HG03469 (cell line): Measurements from ENCODE around the gene AP3B1.

Experiments used
- ATAC-seq: cut with Tn5 transposase; IDR thresholded peaks from one replicate; pipeline ENCODE4 v1.9.1; 2021; ENCODE audit warnings: mild to moderate bottlenecking, moderate library complexity, moderate number of reproducible peaks; ENCODE audit not compliant: unreplicated experiment

The AP3B1 gene

DNA sequence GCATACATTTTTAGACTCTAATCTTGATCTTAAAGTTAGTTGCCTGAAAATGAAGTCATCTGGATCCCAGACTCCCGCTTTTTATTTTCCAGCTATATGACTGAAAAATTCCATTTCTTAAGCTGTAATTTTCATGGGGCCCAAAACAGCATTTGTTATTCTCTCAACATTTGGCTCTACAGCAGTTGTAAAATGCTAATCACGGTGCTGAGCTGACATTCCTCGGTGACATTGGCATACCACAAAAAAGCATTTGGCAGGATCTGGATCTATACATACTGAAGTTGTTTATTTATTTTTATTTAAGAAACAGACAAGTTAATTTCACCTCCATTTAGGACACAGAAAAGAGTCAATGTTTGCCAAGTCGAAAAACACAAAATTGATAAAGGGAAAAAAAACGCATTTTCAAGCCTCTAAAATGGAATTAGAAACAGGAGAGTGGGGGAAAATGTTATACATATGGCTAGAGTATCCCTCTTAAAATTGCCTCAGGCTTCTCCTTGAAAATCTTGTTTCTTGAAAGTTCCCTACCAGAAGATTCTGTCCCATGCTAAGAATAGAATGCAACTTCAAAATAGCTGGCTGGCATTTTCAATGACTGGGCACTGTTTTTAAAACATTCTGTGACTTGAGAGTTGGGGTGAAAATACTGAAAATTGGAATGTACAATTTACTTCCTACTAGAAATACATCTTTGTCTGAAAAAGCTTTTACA is 310.9 kb downstream of the AP3B1 start:
- ATAC-seq: no peak

DNA sequence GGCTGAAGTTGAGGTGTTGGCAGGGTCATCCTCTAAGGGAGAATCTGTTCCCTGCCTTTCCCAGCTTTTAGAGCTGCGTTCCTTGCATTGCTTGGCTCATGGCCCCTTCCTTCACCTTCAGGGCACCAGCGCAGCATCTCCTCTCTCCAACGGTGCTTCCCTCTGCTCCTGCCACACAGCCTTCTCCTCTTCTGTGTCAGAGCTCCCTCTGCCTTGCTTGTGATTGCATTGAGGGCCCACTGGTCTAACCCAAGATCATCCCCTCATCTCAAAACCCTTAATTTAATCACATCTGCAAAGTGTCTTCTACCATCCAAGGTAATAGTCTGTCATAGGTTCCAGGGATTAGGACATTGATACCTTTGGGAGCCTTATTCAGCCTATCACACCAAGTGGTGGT is 312.7 kb downstream of the AP3B1 start:
- no peak for ATAC-seq

DNA sequence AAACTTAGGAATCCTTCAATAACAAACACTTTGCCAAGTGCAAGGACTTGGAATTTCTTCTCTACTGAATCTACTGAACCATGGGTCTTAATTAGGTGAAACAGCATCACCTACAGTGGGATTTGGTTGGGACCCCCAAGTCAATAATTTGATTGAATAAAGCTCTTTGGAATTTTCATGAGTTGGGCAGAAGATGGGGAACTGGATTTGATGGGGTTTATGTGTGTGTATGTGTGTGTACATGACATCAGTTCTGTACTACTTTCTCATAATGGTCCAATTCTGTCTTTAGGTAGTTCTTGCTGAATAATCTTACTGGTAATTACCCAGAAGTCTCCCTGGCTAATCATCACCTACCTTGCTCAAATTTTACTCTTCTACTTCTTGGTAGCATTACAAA is 319.9 kb downstream of the AP3B1 start:
- ATAC-seq: no peak

DNA sequence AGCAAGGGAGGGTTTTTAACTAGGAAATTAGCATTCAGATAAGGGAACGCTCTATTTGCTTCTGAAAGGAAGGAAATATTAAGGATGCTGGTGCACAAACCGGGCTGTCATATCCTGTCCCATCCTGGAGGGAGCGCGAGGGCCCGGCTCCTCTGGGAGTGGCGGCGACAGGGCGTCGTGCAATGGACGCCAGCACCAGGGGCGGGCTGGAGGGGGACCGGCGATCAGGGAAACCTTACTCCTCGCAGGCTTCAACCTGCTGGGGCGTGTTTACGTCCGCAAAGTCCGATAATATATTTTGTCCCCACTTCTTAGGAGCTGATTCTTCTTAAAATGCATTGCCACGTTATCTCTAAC is 321.3 kb downstream of the AP3B1 start:
- no peak for ATAC-seq

DNA sequence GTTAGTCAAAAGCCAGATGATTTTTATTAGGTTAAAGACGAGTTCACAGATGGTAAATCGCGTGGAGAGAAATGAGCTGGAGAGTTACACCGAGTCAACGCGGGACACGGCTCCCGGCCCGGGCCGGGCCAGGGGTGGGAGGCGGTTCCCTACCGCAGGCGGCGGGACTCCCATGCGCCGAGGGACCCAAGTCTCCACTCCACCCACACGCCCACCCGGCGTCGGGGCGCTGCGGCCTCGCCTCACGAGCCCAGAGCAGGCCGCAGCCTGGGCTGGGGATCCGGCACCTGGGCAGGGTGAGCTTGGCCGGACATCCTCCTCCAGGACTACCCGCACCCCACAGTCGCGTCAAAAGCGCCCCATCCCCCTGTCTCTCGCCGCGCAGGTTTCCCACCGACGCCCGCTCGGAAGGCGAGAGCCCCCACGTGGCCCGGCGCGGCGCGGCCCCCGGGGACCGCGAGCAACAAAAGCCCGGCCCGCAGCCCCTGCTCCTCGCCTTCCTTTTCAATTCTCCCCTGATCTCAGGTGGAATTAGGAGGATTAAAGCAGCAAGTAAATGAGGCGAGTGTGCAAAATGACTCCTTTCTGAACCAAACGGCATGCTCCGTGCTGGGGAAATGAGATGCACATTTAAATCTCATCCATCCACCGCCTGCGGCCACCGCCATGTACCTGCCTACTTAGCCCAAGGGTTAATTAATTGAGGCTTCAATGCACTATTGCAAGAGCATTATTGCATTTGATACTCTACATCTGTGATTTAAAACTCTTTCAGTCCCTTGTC is 321.8 kb downstream of the AP3B1 start:
- ATAC-seq: no peak

DNA sequence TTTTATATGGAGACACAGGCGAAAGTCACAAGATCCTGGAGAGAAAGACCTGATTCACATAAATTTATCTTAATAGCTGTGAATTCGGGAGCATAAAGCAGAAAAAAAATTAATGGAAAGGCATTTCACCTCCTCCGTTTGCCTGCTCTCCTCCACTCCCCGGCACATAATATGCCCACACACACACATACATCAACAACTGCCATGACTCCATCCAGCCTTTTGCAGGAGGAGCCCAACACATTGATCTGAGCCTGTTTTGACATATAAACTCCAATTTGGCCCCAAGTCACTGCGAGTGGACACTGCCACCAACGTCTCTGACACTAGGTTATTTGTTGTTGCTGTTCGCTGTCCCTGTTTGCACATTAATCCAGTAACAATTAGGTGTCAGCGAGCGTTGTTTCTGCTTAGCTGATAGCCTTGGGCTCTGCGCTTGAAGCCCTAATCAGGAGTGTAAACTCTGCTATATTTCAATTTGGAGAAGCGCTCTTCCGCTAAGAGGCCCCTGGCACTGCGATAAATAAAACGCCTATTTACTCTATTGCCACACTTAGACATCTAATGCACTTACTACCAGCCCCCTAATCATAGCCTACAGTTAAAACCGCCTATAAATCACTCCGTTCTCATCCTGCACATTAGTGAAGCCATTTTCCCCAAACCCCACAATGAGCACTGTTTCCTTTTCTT is 322.6 kb downstream of the AP3B1 start:
- no peak for ATAC-seq

DNA sequence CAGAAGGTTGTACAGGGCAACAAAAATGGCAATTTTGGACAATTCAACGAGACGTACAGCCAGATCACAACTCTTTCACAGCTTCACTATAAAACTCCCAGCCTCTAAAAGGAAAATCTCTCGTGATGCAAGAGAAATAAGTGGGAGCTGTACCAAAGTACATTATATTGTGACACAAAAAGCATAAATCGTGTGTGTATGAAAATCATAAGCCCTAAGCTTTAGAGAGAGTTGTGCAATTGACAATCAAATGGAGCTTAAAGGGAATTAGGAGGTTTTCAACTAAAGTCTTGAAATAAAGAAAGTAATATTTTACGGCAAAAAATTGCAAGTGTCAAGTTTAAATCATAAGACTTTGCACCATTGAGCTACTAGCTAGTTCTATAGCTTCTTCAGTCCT is 323.6 kb downstream of the AP3B1 start:
- no peak for ATAC-seq

DNA sequence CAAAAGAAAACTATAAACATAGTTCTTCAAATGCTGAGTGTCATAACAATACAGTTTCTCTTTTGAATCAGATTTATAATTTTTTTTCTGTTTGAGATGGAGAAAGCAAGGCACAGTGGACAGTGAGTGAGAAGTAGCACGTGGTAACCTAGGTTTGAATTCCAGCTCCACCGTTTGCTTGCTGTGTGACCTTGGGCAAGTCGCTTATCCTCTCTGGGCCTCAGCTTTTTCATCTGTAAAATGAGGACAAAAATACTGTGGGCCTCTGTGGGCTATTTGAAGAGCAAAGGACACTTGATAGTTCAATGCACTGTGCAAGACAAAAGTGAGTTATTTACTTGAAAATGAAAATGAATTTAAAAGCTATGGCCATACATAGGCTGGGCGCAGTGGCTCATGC is 330.7 kb downstream of the AP3B1 start:
- no peak for ATAC-seq

DNA sequence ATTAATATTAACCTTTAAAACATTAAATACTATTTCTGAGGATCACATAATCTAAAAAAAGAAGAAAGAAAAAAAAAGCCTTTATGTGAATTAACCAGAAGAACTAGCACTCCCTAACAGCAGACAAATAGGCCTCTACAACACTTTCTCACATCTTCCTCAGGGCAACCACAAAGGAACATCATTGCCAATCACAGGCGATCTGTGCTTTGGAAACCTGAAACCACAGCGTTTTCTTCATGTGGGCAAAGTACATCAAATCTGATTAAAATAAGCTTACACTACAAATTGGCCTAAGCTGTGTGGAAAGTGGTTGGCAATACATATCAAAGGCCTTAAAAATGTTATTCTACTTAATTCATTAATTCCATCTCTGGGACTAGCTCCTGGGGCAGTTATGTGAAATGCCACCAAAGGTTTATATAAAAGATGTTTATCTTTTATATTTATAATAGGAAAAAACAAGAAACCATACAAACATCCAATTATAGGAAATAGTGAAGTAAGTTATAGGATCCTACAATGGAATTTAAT is 333.6 kb downstream of the AP3B1 start:
- ATAC-seq: no peak

DNA sequence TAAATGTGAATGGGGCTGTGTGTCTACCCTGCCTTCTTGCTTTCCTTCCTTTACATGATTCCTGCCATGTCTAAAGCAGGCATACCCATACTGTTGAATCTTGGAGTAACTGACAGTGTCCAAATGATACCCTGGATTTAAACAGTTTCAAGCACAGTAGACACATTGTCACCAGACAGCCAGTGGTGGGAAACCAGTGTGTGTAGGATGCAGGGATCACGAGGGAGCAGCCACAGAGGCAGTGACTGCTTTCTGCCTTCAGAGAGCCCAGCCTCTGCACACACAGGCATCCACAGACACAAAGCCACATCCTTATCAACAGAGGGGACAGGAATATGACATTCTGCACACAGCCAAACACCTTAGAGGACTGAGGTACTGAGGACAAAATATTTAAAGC is 334.2 kb downstream of the AP3B1 start:
- no peak for ATAC-seq

DNA sequence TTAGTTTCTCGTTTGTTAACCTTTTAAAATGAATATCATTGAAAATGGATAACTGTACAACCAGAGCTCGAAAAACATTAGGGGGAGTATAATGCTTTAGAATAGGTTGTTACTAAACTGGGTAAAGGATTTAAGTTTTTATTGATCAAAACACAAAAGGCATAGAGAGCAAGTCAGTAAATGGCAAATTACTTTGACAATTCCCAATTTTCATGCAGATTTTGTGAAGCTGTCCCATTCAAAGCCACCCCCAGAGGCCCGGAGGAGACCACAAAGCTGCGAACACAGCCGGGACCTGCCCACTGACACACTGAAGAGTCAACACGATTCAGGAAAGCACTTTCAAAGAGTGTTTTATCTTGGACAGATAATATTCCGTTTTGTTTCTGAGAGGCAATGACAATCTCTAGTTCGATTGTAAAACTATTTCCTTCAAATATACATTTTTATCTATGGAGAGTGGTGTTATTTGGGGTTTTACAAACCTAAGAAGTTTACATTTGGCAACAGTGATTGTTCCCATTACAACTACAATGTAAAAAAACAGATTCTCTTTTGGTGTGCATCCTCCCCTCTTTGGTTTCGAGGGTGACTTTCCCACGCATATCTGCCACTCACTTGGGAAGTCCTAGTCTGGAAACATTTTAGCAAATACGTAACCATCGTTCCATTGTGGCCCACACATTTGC is 335.7 kb downstream of the AP3B1 start:
- no peak for ATAC-seq

DNA sequence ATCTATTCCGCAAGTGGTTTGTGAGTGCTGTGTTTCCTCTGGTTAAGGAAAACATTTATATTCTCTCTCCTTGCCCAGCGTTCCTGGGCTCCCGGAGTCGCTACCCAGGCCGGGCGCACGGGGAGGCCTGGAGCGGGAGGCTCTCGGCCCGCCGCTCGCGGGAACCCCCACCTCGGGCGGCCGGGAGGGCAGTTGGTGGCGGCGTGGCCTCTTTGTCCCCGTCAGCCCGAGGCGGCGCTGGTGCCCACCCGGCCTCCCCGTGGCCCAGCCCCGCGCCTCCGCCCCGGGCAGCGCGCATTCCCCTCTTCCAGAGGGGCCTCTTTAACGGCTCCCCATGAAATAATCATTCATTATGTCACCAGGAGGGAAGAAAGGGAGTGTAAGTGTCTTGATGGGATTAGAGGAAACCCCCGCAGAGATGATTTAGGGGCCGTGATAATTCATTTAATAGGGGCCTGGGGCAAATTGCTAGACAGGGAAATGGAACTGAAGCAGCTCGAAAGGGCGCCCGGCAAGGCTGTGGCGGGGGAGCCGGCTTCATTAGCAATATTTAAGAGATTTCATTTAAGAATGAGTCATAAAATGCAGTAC is 336.5 kb downstream of the AP3B1 start:
- no peak for ATAC-seq

DNA sequence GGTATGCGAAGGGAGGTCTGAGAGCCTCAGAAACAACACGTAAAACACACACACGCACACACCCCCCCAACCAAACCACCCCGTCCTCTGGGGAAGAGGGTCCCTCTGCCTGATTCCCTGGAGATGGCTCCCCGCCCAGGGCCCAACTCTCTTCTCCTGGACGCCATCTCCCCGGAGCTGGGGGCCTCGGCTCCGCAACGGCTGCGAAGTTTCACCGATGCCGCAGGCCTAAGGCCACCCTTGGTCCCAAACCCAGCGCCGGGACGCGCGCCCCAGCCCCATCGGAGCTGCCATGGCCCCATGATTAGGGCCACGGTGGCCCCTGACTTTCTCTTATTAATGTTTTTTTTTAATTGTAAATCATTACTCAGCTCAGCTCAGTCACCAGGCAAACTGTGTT is 337.0 kb downstream of the AP3B1 start:
- ATAC-seq: no peak

DNA sequence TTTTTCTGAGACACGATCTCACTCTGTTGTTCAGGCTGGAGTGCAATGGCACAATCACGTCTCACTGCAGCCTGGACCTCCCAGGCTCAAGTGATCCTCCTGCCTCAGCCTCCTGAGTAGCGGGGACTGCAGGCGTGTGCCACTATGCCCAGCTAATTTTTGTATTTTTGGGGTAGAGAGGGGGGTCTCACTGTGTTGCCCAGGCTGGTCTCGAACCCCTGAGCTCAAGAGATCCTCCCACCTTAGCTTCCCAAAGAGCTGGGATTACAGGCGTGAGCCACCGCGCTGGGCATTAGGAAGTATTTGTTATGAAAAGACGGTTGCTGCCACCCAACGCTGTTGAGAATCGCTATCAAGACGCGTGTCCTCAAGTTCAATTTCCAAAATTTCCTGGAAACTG is 337.4 kb downstream of the AP3B1 start:
- ATAC-seq: no peak

DNA sequence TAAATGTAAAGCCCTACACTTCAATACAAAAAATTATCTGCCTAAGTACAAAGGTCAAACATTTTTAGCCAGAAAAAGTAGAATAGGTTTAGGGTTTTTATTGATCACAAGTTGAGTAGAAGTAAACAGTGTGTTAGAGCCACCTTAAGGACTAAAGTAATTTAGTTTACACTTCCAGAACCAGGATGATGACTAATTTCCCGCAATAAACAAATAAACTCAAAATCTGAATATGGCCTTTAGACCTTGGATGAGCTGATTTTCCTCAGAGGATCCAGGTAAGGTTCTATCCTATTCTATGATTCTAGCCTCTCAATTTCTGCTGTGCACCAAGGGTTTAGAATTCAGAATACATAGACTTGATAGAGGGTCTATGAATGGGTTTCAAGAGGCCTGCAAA is 338.9 kb downstream of the AP3B1 start:
- ATAC-seq: no peak

DNA sequence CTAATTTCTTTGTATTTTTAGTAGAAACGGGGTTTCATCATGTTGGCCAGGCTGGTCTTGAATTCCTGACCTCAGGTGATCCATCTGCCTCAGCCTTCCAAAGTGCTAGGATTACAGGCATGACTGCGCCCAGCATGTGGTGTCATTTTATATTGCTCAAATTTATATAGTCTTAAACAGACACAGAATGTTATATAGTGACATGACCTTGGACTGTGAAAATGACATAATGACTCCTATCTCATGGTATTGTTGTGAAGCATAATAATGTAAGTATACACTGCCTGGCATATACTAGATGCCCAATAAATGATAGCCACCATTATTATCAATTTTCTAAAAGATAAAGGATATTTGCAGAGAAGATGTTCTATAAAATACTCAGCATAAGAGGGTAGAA is 341.1 kb downstream of the AP3B1 start:
- no peak for ATAC-seq

DNA sequence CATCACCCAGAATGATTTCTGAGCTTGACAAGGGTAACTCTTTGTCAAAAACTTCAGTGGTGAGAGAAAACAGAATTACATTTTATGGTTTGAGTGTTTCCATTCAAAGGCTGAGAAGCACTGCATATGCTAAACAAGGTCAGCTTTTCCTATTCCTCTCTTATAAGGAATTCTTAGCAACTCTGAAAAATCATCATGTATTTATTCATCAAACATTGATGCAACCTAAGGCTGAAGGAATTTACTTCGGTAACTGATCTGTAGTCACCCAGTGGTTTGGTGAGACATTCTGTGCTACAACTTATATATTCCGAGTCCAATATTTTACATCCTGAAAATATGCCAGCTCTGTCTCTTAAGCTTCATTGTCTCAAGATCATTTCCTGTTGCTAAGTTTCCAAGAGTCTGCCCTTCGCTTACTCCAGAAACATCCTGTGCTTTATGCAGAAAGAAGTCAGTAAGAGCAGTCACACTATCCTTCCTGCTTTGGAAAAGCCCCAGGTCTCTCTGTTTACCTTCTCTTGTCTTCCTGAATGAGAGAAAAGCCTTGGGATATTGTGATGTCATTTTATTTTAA is 341.8 kb downstream of the AP3B1 start:
- no peak for ATAC-seq
